HG03565 (cell line): ENCODE measurements around the gene NKX6-2.

Source experiments
- ATAC-seq: cut with Tn5 transposase; IDR thresholded peaks from one replicate; pipeline ENCODE4 v1.9.1; 2021; ENCODE audit warnings: mild to moderate bottlenecking, moderate library complexity; ENCODE audit not compliant: unreplicated experiment

Gene NKX6-2

GRCh38 chr10:132762267-132762666 is 23.7 kb downstream of the NKX6-2 start:
- no peak for ATAC-seq

GRCh38 chr10:132761395-132762060 is 24.4 kb downstream of the NKX6-2 start:
- no peak for ATAC-seq

GRCh38 chr10:132758865-132759264 is 27.1 kb downstream of the NKX6-2 start:
- no peak for ATAC-seq

GRCh38 chr10:132757171-132757570 is 28.8 kb downstream of the NKX6-2 start:
- no peak for ATAC-seq

GRCh38 chr10:132756591-132756990 is 29.4 kb downstream of the NKX6-2 start:
- no peak for ATAC-seq

- no peak for ATAC-seq
Observed at GRCh38 chr10:132755166-132755711, 30.7 kb downstream of the NKX6-2 start.

GRCh38 chr10:132754071-132754470 is 31.9 kb downstream of the NKX6-2 start:
- no peak for ATAC-seq

GRCh38 chr10:132753596-132753995 is 32.4 kb downstream of the NKX6-2 start:
- ATAC-seq = no peak

- ATAC-seq = no peak
Observed at GRCh38 chr10:132752961-132753360, 33.0 kb downstream of the NKX6-2 start.

- ATAC-seq = no peak
Observed at GRCh38 chr10:132752378-132752777, 33.6 kb downstream of the NKX6-2 start.

GRCh38 chr10:132750936-132751335 is 35.0 kb downstream of the NKX6-2 start:
- ATAC-seq = no peak

- no peak for ATAC-seq
Observed at GRCh38 chr10:132749371-132749795, 36.6 kb downstream of the NKX6-2 start.

- no peak for ATAC-seq
Observed at GRCh38 chr10:132748545-132749370, 37.2 kb downstream of the NKX6-2 start.

- no peak for ATAC-seq
Observed at GRCh38 chr10:132748135-132748534, 37.8 kb downstream of the NKX6-2 start.

- ATAC-seq = no peak
Observed at GRCh38 chr10:132746801-132747625, 38.9 kb downstream of the NKX6-2 start.

GRCh38 chr10:132746386-132746785 is 39.6 kb downstream of the NKX6-2 start:
- ATAC-seq = no peak

GRCh38 chr10:132745971-132746370 is 40.0 kb downstream of the NKX6-2 start:
- ATAC-seq = no peak

GRCh38 chr10:132745511-132745910 is 40.4 kb downstream of the NKX6-2 start:
- no peak for ATAC-seq

GRCh38 chr10:132744839-132745238 is 41.1 kb downstream of the NKX6-2 start:
- ATAC-seq = no peak

GRCh38 chr10:132743925-132744490 is 41.9 kb downstream of the NKX6-2 start:
- ATAC-seq = no peak
